Esophagus squamous epithelium (tissue), 5 donors: Measurements from ENCODE around the gene GTF2H4. TPM values are rescaled to one million over a fixed set of nuclear protein-coding genes. Genes with fewer than 3 reads are reported as not detected.
A peak's percentile ranks its signal among the peaks of the same experiment; 100 is the strongest.

Experiments
- DNase-seq: peaks from one replicate; lab custom pipeline; 2025; lab: John Stamatoyannopoulos, UW
- H3K27ac ChIP-seq, 4 donors: fragments of 200-600 bp; sonication (generic); one replicate each; pipeline ENCODE4 v1.5.1; 2016 to 2019; ENCODE audit warnings: mild to moderate bottlenecking in 1 of 4
- H3K27me3 ChIP-seq, 4 donors: fragments of 200-600 bp; sonication (generic); 1 replicate in 3 of 4; 2 replicates in 1 of 4; pipeline versions ENCODE4 v1.5.1 to v1.6.0; 2017 to 2021; ENCODE audit warnings: antibody characterized with exemption in 1 of 4
- H3K36me3 ChIP-seq, 3 donors: fragments of 200-600 bp; sonication (generic); one replicate each; pipeline ENCODE4 v1.5.1; 2016 to 2019
- H3K4me1 ChIP-seq, 3 donors: fragments of 200-600 bp; sonication (generic); one replicate each; pipeline ENCODE4 v1.5.1; 2017 to 2019
- H3K4me3 ChIP-seq, 4 donors: fragments of 200-600 bp; sonication (generic); 1 replicate in 3 of 4; 2 replicates in 1 of 4; pipeline ENCODE4 v1.5.1; 2016 to 2019; ENCODE audit warnings: mild to moderate bottlenecking in 2 of 4, moderate library complexity in 1 of 4
- H3K9me3 ChIP-seq, 3 donors: fragments of 200-600 bp; sonication (generic); one replicate each; pipeline ENCODE4 v1.5.1; 2016 to 2019
- CTCF ChIP-seq, 6 experiments: fragments of 450-650 bp in 4 of 6; fragments of 200-600 bp in 2 of 6; sonication (generic) in 2 of 6; IDR thresholded peaks; one replicate each; pipeline ENCODE4 v1.5.1; 2016 to 2019; ENCODE audit warnings: antibody characterized with exemption in 6 of 6, mild to moderate bottlenecking in 4 of 6, moderate library complexity in 4 of 6
- POLR2A ChIP-seq, 4 donors: fragments of 450-650 bp; IDR thresholded peaks; one replicate each; pipeline ENCODE4 v1.6.1; 2017; ENCODE audit warnings: antibody characterized with exemption in 4 of 4, mild to moderate bottlenecking in 4 of 4, moderate library complexity in 3 of 4
- WGBS, 2 donors: methylation state at CpG; one replicate each; pipeline ENCODE4 v1.1.5; 2018; 5-methylcytosine and 5-hydroxymethylcytosine counted together
- intact Hi-C: fragments of 100-400 bp; cut with DNase I; formaldehyde crosslinking; loops from one replicate; pipeline ENCODE4 v1.15.0; 2022
- total RNA-seq, 4 donors: library from RNA; depleted of rRNA; stranded (reverse); fragments of >200 nt; gene quantifications; one replicate each; pipeline ENCODE4 v1.1.0, GENCODE V29; 2016
- donor health status: DM: yes; HTN: yes; CAD: no.

The GTF2H4 gene
- total RNA-seq, 4 donors from 2014 or later: 10.3 to 26.7 (median 12.4) TPM

- WGBS, 2 donors: 47 to 61% methylated on average over 7 to 8 of the region's 9 CpGs
- H3K27ac ChIP-seq: peak overlapping the region in 3 of 4 donors; percentile 29 to 47 (median 33)
- peak overlapping the region; percentile 34 to 68 (median 46) for H3K4me3 ChIP-seq
These were observed 46.8 kb downstream of the GTF2H4 start for GRCh38 chr6:30954631-30955366.

GRCh38 chr6:30955367-30956042 is 47.5 kb downstream of the GTF2H4 start:
- Histone ChIP-seq H3K27ac (peak overlapping the region in 3 of 4 donors; percentile 29 to 47 (median 33)), H3K36me3 (no peaks in the 10 kb centered on the region), H3K4me1 (peaks cover 5 to 23% (median 11%) of the 10 kb centered on the region in 3 donors), H3K9me3 (no peaks in the 10 kb centered on the region), H3K27me3 (peaks cover 0 to 41% (median 0%) of the 10 kb centered on the region in 4 donors), H3K4me3 (peak overlapping the region; percentile 34 to 68 (median 46))
- intact Hi-C loops: no loop called here
- 4 to 7% methylated on average over 9 to 15 of the region's 46 CpGs for WGBS, 2 donors
- TF ChIP-seq POLR2A (IDR thresholded peaks at IDR 0.05) (no peak), CTCF (IDR thresholded peaks at IDR 0.05) (no peak)
- DNase-seq: no peak

More at GRCh38 chr6:30954631-30955366, 46.8 kb downstream of the GTF2H4 start:
- TF ChIP-seq POLR2A (IDR thresholded peaks at IDR 0.05) (no peak), CTCF (IDR thresholded peaks at IDR 0.05) (no peak)
- Histone ChIP-seq H3K27me3 (peaks cover 0 to 48% (median 0%) of the 10 kb centered on the region in 4 donors), H3K4me1 (peaks cover 5 to 23% (median 11%) of the 10 kb centered on the region in 3 donors), H3K36me3 (no peaks in the 10 kb centered on the region), H3K9me3 (no peaks in the 10 kb centered on the region)
- no peak for DNase-seq
- intact Hi-C loops: no loop called here

GRCh38 chr6:30957716-30958115 is 49.7 kb downstream of the GTF2H4 start:
- intact Hi-C loops: no loop called here
- H3K4me3 ChIP-seq: no peak overlapping the region
- no peak overlapping the region for H3K27ac ChIP-seq
- H3K9me3 ChIP-seq: no peaks in the 10 kb centered on the region
- DNase-seq: no peak
- 81 to 86% methylated on average over 2 of the region's 2 CpGs for WGBS, 2 donors
- peaks cover 0 to 21% (median 0%) of the 10 kb centered on the region in 4 donors for H3K27me3 ChIP-seq
- peaks cover 5 to 44% (median 11%) of the 10 kb centered on the region in 3 donors for H3K4me1 ChIP-seq
- TF ChIP-seq POLR2A (IDR thresholded peaks at IDR 0.05) (no peak), CTCF (IDR thresholded peaks at IDR 0.05) (no peak)
- H3K36me3 ChIP-seq: no peaks in the 10 kb centered on the region

- H3K36me3 ChIP-seq: no peaks in the 10 kb centered on the region
- TF ChIP-seq CTCF (IDR thresholded peaks at IDR 0.05): no peak
- no peak for TF ChIP-seq POLR2A (IDR thresholded peaks at IDR 0.05)
- H3K4me3 ChIP-seq: no peak overlapping the region
- DNase-seq: no peak
- no peaks in the 10 kb centered on the region for H3K9me3 ChIP-seq
- H3K4me1 ChIP-seq: peaks cover 0 to 45% (median 1%) of the 10 kb centered on the region in 3 donors
- intact Hi-C loops: no loop called here
- peaks cover 0 to 10% (median 0%) of the 10 kb centered on the region in 4 donors for H3K27me3 ChIP-seq
- H3K27ac ChIP-seq: peak overlapping the region in 2 of 4 donors; percentile 58 to 80
- 65 to 67% methylated on average over 9 of the region's 9 CpGs for WGBS, 2 donors
These were observed 53.1 kb downstream of the GTF2H4 start for GRCh38 chr6:30960907-30961673.
